HEK293 (cell line): Measurements from ENCODE around the gene SEMA3D.
A peak's percentile ranks its signal among the peaks of the same experiment; 100 is the strongest.

ENCODE experiments used
- CTCF ChIA-PET: fragments of 350-600 bp; formaldehyde crosslinking; extraction: SDS; loops from one replicate; lab custom pipeline; 2021; ENCODE audit warnings: antibody characterized with exemption; lab: Yijun Ruan, JAX
- POLR2A ChIA-PET: fragments of 300-600 bp; formaldehyde crosslinking; extraction: SDS; loops from one replicate; lab custom pipeline; 2020; ENCODE audit warnings: antibody characterized with exemption, inconsistent platforms; lab: Yijun Ruan, JAX
- H3K27ac ChIP-seq: fragments of 200-500 bp; sonication (Bioruptor generic); 2 replicates; pipeline ENCODE4 v1.5.1; 2014; ENCODE audit warnings: low read depth, low read length, control low read depth, inconsistent platforms; ENCODE audit errors: extremely low read depth
- H3K36me3 ChIP-seq, 2 experiments: fragments of 200-500 bp in 1 of 2; sonication (Bioruptor generic) in 1 of 2; 1 replicate in 1 of 2; 2 replicates in 1 of 2; pipeline ENCODE4 v1.5.1; 2014 to 2017; ENCODE audit warnings: inconsistent platforms in 2 of 2, low read length in 2 of 2; ENCODE audit not compliant: control insufficient read depth in 2 of 2, insufficient read depth in 1 of 2
- H3K4me1 ChIP-seq: fragments of 200-500 bp; sonication (Bioruptor generic); 2 replicates; pipeline ENCODE4 v1.5.1; 2014; ENCODE audit warnings: mild to moderate bottlenecking, low read length, inconsistent platforms; ENCODE audit not compliant: control insufficient read depth, insufficient read depth
- H3K4me3 ChIP-seq: 2 replicates; pipeline ENCODE4 v1.5.1; 2011; ENCODE audit warnings: low read depth, mild to moderate bottlenecking, control low read depth, low read length, moderate library complexity
- H3K9me3 ChIP-seq: fragments of 200-500 bp; sonication (Bioruptor generic); 2 replicates; pipeline ENCODE4 v1.5.1; 2014; ENCODE audit warnings: low read depth, low read length, inconsistent platforms; ENCODE audit not compliant: control insufficient read depth, insufficient read depth
- GLIS2 ChIP-seq: fragments of 450-650 bp; formaldehyde crosslinking; IDR thresholded peaks from 2 replicates; pipeline ENCODE4 v1.5.1; 2016; ENCODE audit warnings: missing biosample characterization, missing genetic modification characterization
- IKZF3 ChIP-seq: fragments of 450-650 bp; IDR thresholded peaks from 2 replicates; pipeline ENCODE4 v1.5.0; 2018; ENCODE audit warnings: missing biosample characterization, mild to moderate bottlenecking, missing genetic modification characterization, moderate library complexity
- KLF1 ChIP-seq: fragments of 450-650 bp; formaldehyde crosslinking; IDR thresholded peaks from 2 replicates; pipeline ENCODE4 v1.5.1; 2016; ENCODE audit warnings: missing biosample characterization, missing genetic modification characterization
- KLF17 ChIP-seq: fragments of 450-650 bp; formaldehyde crosslinking; IDR thresholded peaks from 2 replicates; pipeline ENCODE4 v1.5.1; 2016; ENCODE audit warnings: missing biosample characterization, missing genetic modification characterization
- KLF8 ChIP-seq: fragments of 450-650 bp; formaldehyde crosslinking; IDR thresholded peaks from 2 replicates; pipeline ENCODE4 v1.5.1; 2016; ENCODE audit warnings: missing biosample characterization, missing genetic modification characterization
- OSR2 ChIP-seq: fragments of 450-650 bp; formaldehyde crosslinking; IDR thresholded peaks from 2 replicates; pipeline ENCODE4 v1.5.1; 2016; ENCODE audit warnings: missing biosample characterization, missing genetic modification characterization
- PATZ1 ChIP-seq: fragments of 450-650 bp; formaldehyde crosslinking; IDR thresholded peaks from 2 replicates; pipeline ENCODE4 v1.5.1; 2016; ENCODE audit warnings: missing biosample characterization, missing genetic modification characterization
- REPIN1 ChIP-seq: fragments of 450-650 bp; formaldehyde crosslinking; IDR thresholded peaks from 2 replicates; pipeline ENCODE4 v1.5.1; 2017; ENCODE audit warnings: missing biosample characterization, missing genetic modification characterization, low read depth
- WT1 ChIP-seq: fragments of 450-650 bp; formaldehyde crosslinking; IDR thresholded peaks from 2 replicates; pipeline ENCODE4 v1.5.1; 2016; ENCODE audit warnings: missing biosample characterization, missing genetic modification characterization
- ZFP3 ChIP-seq: fragments of 450-650 bp; formaldehyde crosslinking; IDR thresholded peaks from 2 replicates; pipeline ENCODE4 v1.5.1; 2016; ENCODE audit warnings: low read depth, missing biosample characterization, missing genetic modification characterization
- ZNF174 ChIP-seq: fragments of 450-650 bp; formaldehyde crosslinking; IDR thresholded peaks from 2 replicates; pipeline ENCODE4 v1.5.0; 2017; ENCODE audit warnings: missing biosample characterization, mild to moderate bottlenecking, missing genetic modification characterization
- ZNF248 ChIP-seq: fragments of 450-650 bp; formaldehyde crosslinking; IDR thresholded peaks from 2 replicates; pipeline ENCODE4 v1.5.1; 2017; ENCODE audit warnings: missing biosample characterization, missing genetic modification characterization
- ZNF324 ChIP-seq: fragments of 450-650 bp; formaldehyde crosslinking; IDR thresholded peaks from 2 replicates; pipeline ENCODE4 v1.5.1; 2016; ENCODE audit warnings: missing biosample characterization, missing genetic modification characterization
- ZNF366 ChIP-seq: fragments of 450-650 bp; formaldehyde crosslinking; conservative IDR thresholded peaks from 2 replicates; pipeline ENCODE4 v1.5.1; 2016; ENCODE audit warnings: missing biosample characterization, missing genetic modification characterization
- ZNF37A ChIP-seq: fragments of 450-650 bp; IDR thresholded peaks from 2 replicates; pipeline ENCODE4 v1.5.1; 2018; ENCODE audit warnings: missing biosample characterization, missing genetic modification characterization
- ZNF518A ChIP-seq: fragments of 450-650 bp; formaldehyde crosslinking; conservative IDR thresholded peaks from 2 replicates; pipeline ENCODE4 v1.5.1; 2016; ENCODE audit warnings: low read depth, missing biosample characterization, missing genetic modification characterization
- ZNF610 ChIP-seq: fragments of 450-650 bp; formaldehyde crosslinking; IDR thresholded peaks from 2 replicates; pipeline ENCODE4 v1.5.1; 2016; ENCODE audit warnings: missing biosample characterization, missing genetic modification characterization, borderline replicate concordance
- ZNF624 ChIP-seq: fragments of 450-650 bp; formaldehyde crosslinking; IDR thresholded peaks from 2 replicates; pipeline ENCODE4 v1.5.1; 2017; ENCODE audit warnings: missing biosample characterization, missing genetic modification characterization
- ZNF629 ChIP-seq: fragments of 450-650 bp; formaldehyde crosslinking; IDR thresholded peaks from 2 replicates; pipeline ENCODE4 v1.5.1; 2017; ENCODE audit warnings: missing biosample characterization, missing genetic modification characterization
- ZNF658 ChIP-seq: fragments of 450-650 bp; formaldehyde crosslinking; IDR thresholded peaks from 2 replicates; pipeline ENCODE4; 2016; ENCODE audit warnings: missing biosample characterization, missing genetic modification characterization
- ZNF701 ChIP-seq: fragments of 450-650 bp; formaldehyde crosslinking; IDR thresholded peaks from 2 replicates; pipeline ENCODE4 v1.5.1; 2016; ENCODE audit warnings: missing biosample characterization, missing genetic modification characterization
- ZSCAN30 ChIP-seq: fragments of 450-650 bp; IDR thresholded peaks from 2 replicates; pipeline ENCODE4 v1.5.1; 2018; ENCODE audit warnings: missing biosample characterization, mild to moderate bottlenecking, missing genetic modification characterization, moderate library complexity

SEMA3D gene

DNA sequence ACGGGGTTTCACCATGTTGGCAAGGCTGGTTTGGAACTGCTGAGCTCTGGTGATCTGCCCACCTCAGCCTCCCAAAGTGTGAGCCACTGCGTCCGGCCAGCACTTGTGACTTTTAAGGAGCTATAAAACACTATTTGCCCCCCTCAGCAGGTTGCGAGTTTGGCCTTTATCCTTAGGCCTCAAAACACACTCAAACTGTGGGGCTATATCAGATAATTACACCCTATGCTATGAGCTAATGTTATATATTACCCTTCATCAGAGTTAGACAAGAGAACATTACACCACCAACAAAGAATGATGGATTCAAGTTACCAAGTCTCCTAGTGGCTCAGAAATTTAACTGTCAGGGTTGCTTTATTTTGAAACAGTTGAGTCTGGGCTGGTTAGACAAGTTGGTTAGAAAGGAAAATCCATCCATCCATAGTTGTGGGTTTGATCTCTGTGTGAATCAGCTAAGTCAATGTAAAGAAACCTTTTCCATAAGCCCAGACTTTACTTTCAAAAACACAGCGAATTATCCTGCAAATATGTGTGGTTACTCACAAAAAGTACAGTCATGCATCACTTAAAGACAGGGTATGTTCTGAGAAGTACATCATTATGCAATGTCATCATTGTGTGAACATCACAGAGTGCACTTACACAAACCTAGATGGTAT is 115.8 kb downstream of the SEMA3D start (continued):
- TF ChIP-seq WT1 (tag by site-specific recombination) (no peak), ZNF629 (tag by site-specific recombination) (peak; percentile 73), ZNF658 (tag by site-specific recombination) (no peak), ZNF624 (tag by site-specific recombination) (no peak), ZNF610 (tag by site-specific recombination) (no peak), ZNF701 (tag by site-specific recombination) (no peak), KLF1 (tag by site-specific recombination) (no peak), ZNF174 (tag by site-specific recombination) (no peak), ZNF518A (tag by site-specific recombination) (no peak), GLIS2 (no peak), ZNF324 (tag by site-specific recombination) (no peak), KLF17 (no peak), PATZ1 (0 out of 2 replicates have a peak, but pooled peaks have one; percentile 22), ZNF248 (tag by site-specific recombination) (no peak), KLF8 (tag by site-specific recombination) (no peak), REPIN1 (tag by site-specific recombination) (no peak), ZSCAN30 (tag by site-specific recombination) (no peak), OSR2 (tag by site-specific recombination) (peak; percentile 10; the same call in 1 of the 2 replicates), ZNF37A (tag by site-specific recombination) (no peak), ZFP3 (no peak)

DNA sequence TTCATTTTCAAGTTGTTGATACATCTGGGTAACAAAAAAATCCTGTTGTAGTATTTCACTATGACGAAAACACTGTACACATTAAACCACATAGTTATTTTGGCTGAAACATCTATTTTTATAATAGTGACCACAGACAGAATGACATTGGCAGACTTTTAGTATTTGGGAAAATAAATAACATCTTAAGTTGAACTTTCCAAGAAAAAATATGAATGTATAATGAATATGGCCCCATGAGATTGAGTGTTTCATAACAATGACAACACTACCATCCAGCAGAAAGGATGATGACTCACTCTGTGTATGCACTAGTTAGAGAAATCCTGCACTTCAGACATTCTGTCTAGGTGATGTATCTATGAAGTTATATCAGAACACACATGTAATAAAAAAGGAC is 118.1 kb downstream of the SEMA3D start:
- H3K4me3 ChIP-seq, result no peak overlapping the region
- POLR2A ChIA-PET, result no interaction called here
- 0 out of 2 replicates have a peak, but pooled peaks have one; percentile 27 for TF ChIP-seq ZNF366
- TF ChIP-seq ZNF629 (tag by site-specific recombination), result 0 out of 2 replicates have a peak, but pooled peaks have one; percentile 31
- TF ChIP-seq IKZF3, result no peak
- TF ChIP-seq, all 188 proteins: peak for 2
- Histone ChIP-seq H3K4me1 (peaks cover 11% of the 10 kb centered on the region), H3K36me3 (no peaks in the 10 kb centered on the region), H3K27ac (no peak overlapping the region), H3K9me3 (no peaks in the 10 kb centered on the region)
- CTCF ChIA-PET, result interaction anchor here (0.6 kb wide), 1 partner anchor 45 kb away, joined by 3 read pairs; no protein-coding TSS in a partner anchor
